Natural killer cell treated with Interleukin-12 subunit alpha and Interleukin-12 subunit beta and Interleukin-15 and Interleukin-18, amount 100 ng/mL, for 72 hours (primary cell): ENCODE results near the gene TEX22. TPM values are rescaled to one million over a fixed set of nuclear protein-coding genes. Genes with fewer than 3 reads are reported as not detected.
A peak's percentile ranks its signal among the peaks of the same experiment; 100 is the strongest.

Source experiments
- ATAC-seq, 2 donors: fragments of 150-1000 bp; cut with Tn5 transposase in 1 of 2; sonication (Bioruptor Pico), chemical (Tn5 transposase) in 1 of 2; 2 replicates each; pipeline ENCODE4 v1.10.0; 2021
- DNase-seq: peaks from one replicate; pipeline ENCODE4 v3.0.0; 2022; ENCODE audit warnings: low spot score
- H3K27ac Mint-ChIP-seq, 2 donors: 1 replicate in 1 of 2; 2 replicates in 1 of 2; pipeline ENCODE4 v1.8.0; 2022; ENCODE audit warnings: mixed read lengths in 2 of 2, mild to moderate bottlenecking in 1 of 2, moderate library complexity in 1 of 2
- H3K27me3 Mint-ChIP-seq, 2 donors: 1 replicate in 1 of 2; 2 replicates in 1 of 2; pipeline ENCODE4 v1.8.0; 2022; ENCODE audit warnings: mixed read lengths in 2 of 2
- H3K36me3 Mint-ChIP-seq: one replicate; pipeline ENCODE4 v1.8.0; 2022; ENCODE audit warnings: mixed read lengths
- H3K4me1 Mint-ChIP-seq, 2 donors: 1 replicate in 1 of 2; 2 replicates in 1 of 2; pipeline ENCODE4 v1.8.0; 2022; ENCODE audit warnings: low read depth in 2 of 2, mixed read lengths in 2 of 2, mild to moderate bottlenecking in 1 of 2
- H3K4me3 Mint-ChIP-seq: one replicate; pipeline ENCODE4 v1.8.0; 2022; ENCODE audit warnings: mixed read lengths
- H3K9me3 Mint-ChIP-seq: 2 replicates; pipeline ENCODE4 v1.8.0; 2022; ENCODE audit warnings: mixed read lengths
- total RNA-seq, 2 donors: library from RNA; stranded (reverse); gene quantifications; one replicate each; pipeline ENCODE4 v1.2.3, GENCODE V29; 2022

Gene TEX22
- total RNA-seq, 2 donors from 2014 or later: 2.7 to 3.7 TPM

GRCh38 chr14:105375635-105376057 lies 22.7 kb upstream of the TEX22 start:
- H3K36me3 Mint-ChIP-seq: no peaks in the 10 kb centered on the region
- peak; percentile 77 to 81 for ATAC-seq
- H3K4me3 Mint-ChIP-seq: peak overlapping the region; percentile 71

GRCh38 chr14:105376521-105377440 lies 21.6 kb upstream of the TEX22 start:
- no peak overlapping the region for H3K4me3 Mint-ChIP-seq
- H3K27ac Mint-ChIP-seq: no peak overlapping the region
- H3K4me1 Mint-ChIP-seq: peaks cover 10 to 18% of the 10 kb centered on the region in 2 donors
- no peaks in the 10 kb centered on the region for H3K9me3 Mint-ChIP-seq
- DNase-seq: no peak
- no peaks in the 10 kb centered on the region for H3K27me3 Mint-ChIP-seq
- no peaks in the 10 kb centered on the region for H3K36me3 Mint-ChIP-seq
- no peak for ATAC-seq

More at GRCh38 chr14:105375635-105376057, 22.7 kb upstream of the TEX22 start:
- H3K9me3 Mint-ChIP-seq: no peaks in the 10 kb centered on the region
- DNase-seq: no peak
- H3K27ac Mint-ChIP-seq: peak overlapping the region; percentile 69 to 80
- peaks cover 15 to 21% of the 10 kb centered on the region in 2 donors for H3K4me1 Mint-ChIP-seq
- no peaks in the 10 kb centered on the region for H3K27me3 Mint-ChIP-seq

- ATAC-seq: no peak
- no peaks in the 10 kb centered on the region for H3K36me3 Mint-ChIP-seq
- no peak for DNase-seq
- peaks cover 10 to 18% of the 10 kb centered on the region in 2 donors for H3K4me1 Mint-ChIP-seq
- no peaks in the 10 kb centered on the region for H3K27me3 Mint-ChIP-seq
- no peak overlapping the region for H3K27ac Mint-ChIP-seq
- H3K9me3 Mint-ChIP-seq: no peaks in the 10 kb centered on the region
- no peak overlapping the region for H3K4me3 Mint-ChIP-seq
Measured at GRCh38 chr14:105377555-105378182, 20.7 kb upstream of the TEX22 start.

- H3K27ac Mint-ChIP-seq: no peak overlapping the region
- no peaks in the 10 kb centered on the region for H3K27me3 Mint-ChIP-seq
- peaks cover 10 to 18% of the 10 kb centered on the region in 2 donors for H3K4me1 Mint-ChIP-seq
- ATAC-seq (no peak), DNase-seq (no peak)
- H3K36me3 Mint-ChIP-seq: no peaks in the 10 kb centered on the region
- no peaks in the 10 kb centered on the region for H3K9me3 Mint-ChIP-seq
- H3K4me3 Mint-ChIP-seq: no peak overlapping the region
Measured at GRCh38 chr14:105378199-105378598, 20.1 kb upstream of the TEX22 start.

- no peak overlapping the region for H3K4me3 Mint-ChIP-seq
- DNase-seq (no peak), ATAC-seq (no peak)
- H3K27ac Mint-ChIP-seq: no peak overlapping the region
- H3K27me3 Mint-ChIP-seq: no peaks in the 10 kb centered on the region
- no peaks in the 10 kb centered on the region for H3K36me3 Mint-ChIP-seq
- H3K4me1 Mint-ChIP-seq: peaks cover 10 to 18% of the 10 kb centered on the region in 2 donors
- no peaks in the 10 kb centered on the region for H3K9me3 Mint-ChIP-seq
Measured at GRCh38 chr14:105378873-105379685, 19.3 kb upstream of the TEX22 start.

- Mint-ChIP-seq H3K4me1 (peaks cover 10 to 18% of the 10 kb centered on the region in 2 donors), H3K9me3 (no peaks in the 10 kb centered on the region), H3K36me3 (no peaks in the 10 kb centered on the region), H3K27me3 (no peaks in the 10 kb centered on the region), H3K4me3 (no peak overlapping the region), H3K27ac (no peak overlapping the region)
- DNase-seq (no peak), ATAC-seq (peak in 1 of 2 donors; percentile 3)
Measured at GRCh38 chr14:105379946-105380345, 18.4 kb upstream of the TEX22 start.

GRCh38 chr14:105380756-105381155 lies 17.6 kb upstream of the TEX22 start:
- H3K4me3 Mint-ChIP-seq: no peak overlapping the region
- DNase-seq: no peak
- ATAC-seq: no peak
- peaks cover 4 to 14% of the 10 kb centered on the region in 2 donors for H3K4me1 Mint-ChIP-seq
- H3K27me3 Mint-ChIP-seq: no peaks in the 10 kb centered on the region
- no peak overlapping the region for H3K27ac Mint-ChIP-seq
- no peaks in the 10 kb centered on the region for H3K36me3 Mint-ChIP-seq
- H3K9me3 Mint-ChIP-seq: no peaks in the 10 kb centered on the region

- H3K36me3 Mint-ChIP-seq: no peaks in the 10 kb centered on the region
- H3K27ac Mint-ChIP-seq: no peak overlapping the region
- no peaks in the 10 kb centered on the region for H3K27me3 Mint-ChIP-seq
- no peak for ATAC-seq
- no peak overlapping the region for H3K4me3 Mint-ChIP-seq
- H3K9me3 Mint-ChIP-seq: no peaks in the 10 kb centered on the region
- peaks cover 0 to 10% of the 10 kb centered on the region in 2 donors for H3K4me1 Mint-ChIP-seq
- no peak for DNase-seq
Measured at GRCh38 chr14:105381446-105382342, 16.6 kb upstream of the TEX22 start.

GRCh38 chr14:105382343-105383082 lies 15.8 kb upstream of the TEX22 start:
- Mint-ChIP-seq H3K27ac (no peak overlapping the region), H3K4me1 (peaks cover 0 to 10% of the 10 kb centered on the region in 2 donors), H3K4me3 (no peak overlapping the region), H3K27me3 (no peaks in the 10 kb centered on the region), H3K36me3 (no peaks in the 10 kb centered on the region), H3K9me3 (no peaks in the 10 kb centered on the region)
- DNase-seq: no peak
- ATAC-seq: no peak

GRCh38 chr14:105383083-105383730 lies 15.1 kb upstream of the TEX22 start:
- H3K27ac Mint-ChIP-seq: no peak overlapping the region
- no peaks in the 10 kb centered on the region for H3K36me3 Mint-ChIP-seq
- H3K27me3 Mint-ChIP-seq: no peaks in the 10 kb centered on the region
- no peak for ATAC-seq
- DNase-seq: no peak
- H3K4me1 Mint-ChIP-seq: peaks cover 0 to 7% of the 10 kb centered on the region in 2 donors
- H3K4me3 Mint-ChIP-seq: no peak overlapping the region
- H3K9me3 Mint-ChIP-seq: no peaks in the 10 kb centered on the region

- no peak for ATAC-seq
- no peaks in the 10 kb centered on the region for H3K27me3 Mint-ChIP-seq
- DNase-seq: no peak
- no peaks in the 10 kb centered on the region for H3K36me3 Mint-ChIP-seq
- H3K4me3 Mint-ChIP-seq: no peak overlapping the region
- peaks cover 0 to under 1% of the 10 kb centered on the region in 2 donors for H3K4me1 Mint-ChIP-seq
- no peak overlapping the region for H3K27ac Mint-ChIP-seq
- H3K9me3 Mint-ChIP-seq: no peaks in the 10 kb centered on the region
Measured at GRCh38 chr14:105384041-105384557, 14.2 kb upstream of the TEX22 start.
